Measurements from ENCODE around the gene ACO1.
"Not testable (repeated sequence)": the region's sequence is repeated elsewhere in the genome, so short reads cannot be mapped to it uniquely, and the experiment has no call there.

Gene ACO1

GRCh38 chr9:32384364-32385151 lies at the start of gene ACO1:
Gene ACO1 (plus strand): TSS chr9:32384643. CDS start chr9:32405507, 20,864 bp downstream.
- peak; percentile 78 to 81 for DNase-seq (ENCODE audit: low read depth in 2 of 2)

- DNase-seq (ENCODE audit: low read depth in 2 of 2), result no peak
These were observed 49.2 kb upstream of the ACO1 start for GRCh38 chr9:32334916-32335895.

- no peak for DNase-seq (ENCODE audit: low read depth in 2 of 2)
These were observed 45.0 kb upstream of the ACO1 start for GRCh38 chr9:32339424-32339823.

DNA sequence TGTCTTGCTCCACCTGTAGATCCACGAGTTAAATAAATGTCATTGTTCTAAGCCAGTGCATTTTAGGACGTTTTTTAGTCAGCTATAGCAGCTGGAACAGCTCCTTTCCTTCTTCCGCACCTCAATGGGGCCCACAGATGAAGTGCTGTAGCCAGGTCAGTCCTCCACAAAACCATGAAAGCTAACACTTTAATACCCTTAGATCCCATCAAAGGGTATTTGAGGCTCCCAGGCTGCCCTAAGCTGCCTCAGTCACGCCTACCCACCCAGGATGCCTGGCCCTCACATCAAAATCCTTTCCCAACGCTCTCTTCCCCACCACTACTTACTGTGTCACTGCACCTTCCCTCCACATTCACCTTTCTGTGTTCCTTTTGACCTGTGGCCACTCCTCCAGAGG lies 44.1 kb upstream of the ACO1 start:
- no peak for DNase-seq (ENCODE audit: low read depth in 2 of 2)

GRCh38 chr9:32344551-32345182 lies 39.8 kb upstream of the ACO1 start:
- DNase-seq (ENCODE audit: low read depth in 2 of 2), result no peak

- DNase-seq (ENCODE audit: low read depth in 2 of 2), result no peak
These were observed 39.2 kb upstream of the ACO1 start for GRCh38 chr9:32345243-32345642.

GRCh38 chr9:32347571-32347970 lies 36.9 kb upstream of the ACO1 start:
- DNase-seq (ENCODE audit: low read depth in 2 of 2), result no peak

DNA sequence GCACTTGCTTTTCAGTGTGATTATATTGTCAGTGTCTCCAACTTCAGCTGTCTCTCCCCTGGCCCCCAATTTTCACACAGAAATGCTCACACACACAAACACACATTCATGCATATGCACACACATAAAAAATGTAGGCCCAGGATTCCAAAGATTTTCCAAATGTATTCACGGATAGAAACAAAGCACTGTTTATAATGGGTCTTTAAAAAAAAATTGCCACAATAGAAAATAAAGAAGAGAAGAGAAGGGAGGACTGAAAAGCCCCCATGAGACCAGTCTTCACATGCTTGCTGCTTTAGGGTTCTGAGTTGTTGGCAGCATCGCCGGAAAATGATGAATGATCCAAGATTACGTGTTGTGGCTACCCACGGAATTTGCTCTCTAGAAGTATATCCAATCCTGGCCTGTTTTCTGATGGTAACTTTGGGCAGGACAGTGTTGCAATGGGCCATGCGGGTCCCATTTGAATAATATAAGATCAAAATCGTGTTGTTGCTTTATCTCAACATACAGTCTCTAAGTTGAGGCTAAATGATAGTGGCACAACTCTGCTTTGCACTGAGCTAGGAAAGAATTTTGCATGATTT lies 36.2 kb upstream of the ACO1 start:
- DNase-seq (ENCODE audit: low read depth in 2 of 2), result no peak

DNA sequence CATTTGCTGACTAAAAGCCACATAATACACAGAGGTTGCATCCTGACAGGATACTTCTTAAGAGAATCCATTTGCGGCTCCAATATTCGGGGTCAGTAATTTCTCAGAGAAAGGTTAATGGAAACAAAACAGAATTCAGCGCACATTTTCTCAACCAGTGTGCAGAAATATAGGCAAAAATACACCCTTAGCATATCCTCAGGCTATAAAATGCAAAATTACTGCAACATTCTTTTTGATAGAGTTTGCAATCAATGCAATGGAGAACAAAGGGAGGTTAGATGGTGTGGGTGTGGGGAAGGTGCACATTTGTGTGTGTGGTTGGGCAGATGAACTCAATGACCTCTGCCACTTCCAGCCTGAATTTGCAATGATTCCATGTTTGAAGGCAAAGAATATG lies 35.4 kb upstream of the ACO1 start:
- DNase-seq (ENCODE audit: low read depth in 2 of 2), result no peak

DNA sequence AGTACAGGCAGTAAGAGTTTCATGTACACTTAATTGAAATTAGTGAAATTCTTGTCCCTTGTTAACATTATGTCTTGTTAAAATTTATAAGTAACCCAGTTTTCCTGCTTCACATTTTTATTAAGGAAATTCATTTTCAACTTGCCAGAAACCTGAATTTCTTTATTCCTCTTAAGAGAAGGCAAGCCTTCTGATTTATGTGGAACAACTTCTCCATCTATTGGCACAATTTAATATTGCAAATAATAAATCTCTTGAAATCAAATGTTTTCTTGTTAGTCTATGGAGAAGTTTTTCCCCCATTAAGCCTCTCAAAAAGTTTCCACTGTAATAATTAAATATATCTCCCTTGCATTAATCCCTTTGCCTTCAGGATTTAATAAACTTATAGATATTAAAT lies 33.8 kb upstream of the ACO1 start:
- DNase-seq (ENCODE audit: low read depth in 2 of 2), result no peak

- DNase-seq (ENCODE audit: low read depth in 2 of 2), result no peak
These were observed 32.6 kb upstream of the ACO1 start for GRCh38 chr9:32351845-32352244.

DNA sequence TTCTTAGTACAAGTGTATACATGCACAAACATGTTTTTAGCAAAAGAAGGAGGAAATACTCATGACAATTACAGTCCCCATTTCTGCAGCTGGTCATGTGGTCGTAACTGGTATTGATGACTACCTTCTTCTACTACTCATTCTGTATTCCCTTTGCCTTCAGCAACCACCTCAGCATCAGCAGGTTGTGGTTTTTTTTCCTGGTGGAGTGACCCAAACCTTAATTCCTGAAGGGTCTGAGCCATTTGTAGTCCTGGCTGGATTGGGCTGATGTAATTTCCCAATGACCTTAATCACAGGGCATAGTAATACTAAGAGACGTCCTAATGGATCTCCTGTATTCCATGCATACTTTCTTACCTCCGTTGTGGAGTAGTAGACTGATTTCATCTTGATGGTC lies 31.0 kb upstream of the ACO1 start:
- not testable (repeated sequence) for DNase-seq (ENCODE audit: low read depth in 2 of 2)

- DNase-seq (ENCODE audit: low read depth in 2 of 2), result no peak
These were observed 25.0 kb upstream of the ACO1 start for GRCh38 chr9:32359452-32359851.

DNA sequence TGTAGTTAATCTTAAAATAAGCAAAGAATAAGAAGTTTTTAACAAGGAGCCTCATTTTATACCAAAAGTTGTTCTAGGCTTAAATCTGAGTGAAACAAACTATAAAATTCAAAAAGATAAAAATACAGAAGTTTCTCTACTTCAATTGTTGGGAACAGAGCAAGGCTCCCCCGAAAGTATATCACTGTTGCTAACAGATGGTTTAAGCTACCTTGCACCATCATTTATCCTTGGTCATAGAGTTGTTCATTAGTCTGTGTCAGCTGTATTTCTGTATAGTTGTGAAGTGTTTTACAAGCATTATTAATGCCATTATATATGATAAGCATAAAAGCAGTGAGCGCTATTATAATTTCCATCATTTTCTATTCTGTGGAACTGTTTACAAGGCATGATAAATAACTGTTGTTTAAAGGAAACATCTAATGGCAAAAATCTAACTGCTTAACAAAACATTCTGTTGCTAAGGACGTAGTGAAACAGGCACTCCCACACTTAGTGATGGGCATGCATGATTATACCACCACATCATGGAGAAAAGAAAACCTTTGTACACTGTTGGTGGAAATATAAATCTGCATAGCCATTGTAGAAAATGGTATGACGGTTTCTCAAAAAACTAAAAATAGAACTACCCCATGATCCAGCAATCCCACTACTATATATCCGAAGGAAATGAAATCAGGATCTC lies 23.3 kb upstream of the ACO1 start:
- DNase-seq (ENCODE audit: low read depth in 2 of 2), result no peak

DNA sequence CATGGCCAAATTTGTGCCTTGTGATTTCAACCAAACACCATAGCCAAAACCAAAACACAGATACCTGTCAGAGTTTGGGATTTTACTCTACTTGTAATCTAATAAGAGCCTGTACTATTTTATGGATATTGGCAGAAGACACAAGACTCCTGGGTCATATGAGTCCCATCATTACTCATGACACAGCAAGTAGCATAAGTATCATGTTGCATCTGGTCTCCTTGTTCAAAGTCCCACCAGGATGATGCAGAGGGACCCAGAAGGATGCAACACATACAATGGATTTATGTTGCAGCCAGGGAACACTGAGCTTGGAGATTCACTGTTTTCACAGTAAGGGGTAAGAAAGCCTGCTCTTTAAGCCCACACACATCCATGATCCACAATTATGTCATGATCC lies 13.2 kb upstream of the ACO1 start:
- DNase-seq (ENCODE audit: low read depth in 2 of 2), result no peak

- no peak for DNase-seq (ENCODE audit: low read depth in 2 of 2)
These were observed 12.8 kb upstream of the ACO1 start for GRCh38 chr9:32371679-32372078.

DNA sequence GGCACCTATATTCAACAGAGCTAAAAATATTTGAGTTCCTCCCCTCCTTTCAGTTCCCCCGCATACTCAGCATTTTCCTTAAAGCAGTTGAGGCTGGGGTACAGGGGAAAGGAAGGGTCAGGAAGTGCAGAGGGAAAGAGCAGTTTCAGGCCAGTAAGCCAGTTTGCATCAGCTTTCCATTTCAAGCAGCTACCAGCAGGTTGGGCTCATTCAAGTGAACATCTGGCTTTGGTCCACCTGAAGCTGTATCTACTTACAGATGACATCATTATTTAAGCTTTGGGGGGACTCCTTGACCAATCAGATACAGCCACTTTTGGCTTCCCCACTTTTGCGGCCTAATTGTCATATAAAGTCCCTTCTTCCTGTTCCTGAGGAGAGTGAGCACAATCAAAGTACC lies 8.2 kb upstream of the ACO1 start:
- DNase-seq (ENCODE audit: low read depth in 2 of 2), result no peak

GRCh38 chr9:32378496-32378895 lies 5.9 kb upstream of the ACO1 start:
- no peak for DNase-seq (ENCODE audit: low read depth in 2 of 2)

GRCh38 chr9:32378993-32379729 lies 5.3 kb upstream of the ACO1 start:
- DNase-seq (ENCODE audit: low read depth in 2 of 2), result no peak

DNA sequence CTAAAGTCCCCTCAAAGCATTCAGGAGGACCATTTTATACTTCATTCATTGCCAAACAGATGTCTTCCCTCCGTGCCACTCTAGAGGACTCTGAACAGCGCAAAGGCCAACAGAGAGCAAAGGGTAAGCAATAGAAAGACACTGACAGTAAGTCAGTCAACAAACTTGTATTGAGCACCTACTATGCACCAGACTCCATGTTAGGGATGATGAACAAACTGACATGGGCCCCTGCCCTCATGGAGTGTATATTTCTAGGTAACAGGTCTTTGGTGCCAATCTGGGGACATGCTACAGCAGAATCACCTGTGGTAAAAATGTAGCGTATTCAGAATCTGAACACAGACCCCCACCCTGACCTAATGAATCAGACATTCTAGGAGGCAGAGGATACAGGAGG lies 3.5 kb upstream of the ACO1 start:
- DNase-seq (ENCODE audit: low read depth in 2 of 2), result no peak

All from stimulated activated CD8-positive, alpha-beta memory T cell treated with anti-CD3 and anti-CD28 coated beads, Interleukin-2, amount 100 ng/mL, for 48 hours (primary cell).